ENCODE results near the gene CT83.

GRCh38 chrX:116417214-116417613 is 45.6 kb downstream of the CT83 start:
- TF ChIP-seq POLR2A (IDR thresholded peaks at IDR 0.05): no peak
- no peak for TF ChIP-seq CTCF (IDR thresholded peaks at IDR 0.05)

All from heart left ventricle (tissue), 13 donors.